ENCODE results near the gene ADAMTSL2. TPM values are rescaled to one million over a fixed set of nuclear protein-coding genes. Genes with fewer than 3 reads are reported as not detected.

The ADAMTSL2 gene
- polyA plus RNA-seq, 2 of the 4 experiments (the other 2 are of a cell fraction): not detected

DNA sequence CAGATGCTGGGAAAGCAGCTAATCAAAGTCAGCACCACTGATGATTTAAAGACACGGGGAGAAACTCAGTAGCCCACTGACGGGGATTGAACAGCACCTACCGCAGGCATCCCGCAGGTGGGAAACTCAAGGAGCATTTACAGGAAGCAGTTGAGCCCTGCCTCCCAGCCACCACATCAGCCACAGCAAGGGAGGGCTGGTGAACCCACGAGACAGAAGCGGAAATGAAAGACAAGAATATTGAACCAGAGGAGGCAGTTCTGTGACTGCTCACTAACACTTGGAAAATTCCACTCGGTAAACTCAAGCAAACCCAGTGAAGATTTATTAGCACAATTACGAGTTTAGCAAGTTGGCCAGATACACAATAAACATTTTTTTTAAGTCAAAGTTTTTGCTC lies 85.3 kb downstream of the ADAMTSL2 start:
- DNase-seq (ENCODE audit: low read depth in 1 of 2, low spot score in 1 of 2): no peak
- Histone ChIP-seq H3K4me1 (no peaks in the 10 kb centered on the region), H3K27ac (no peak overlapping the region), H3K9me3 (peaks cover 7% of the 10 kb centered on the region; the same call in 2 of the 3 replicates), H3K4me2 (no peak overlapping the region), H3K4me3 (no peak overlapping the region)
- no peak for TF ChIP-seq MAFK (IDR thresholded peaks at IDR 0.05; ENCODE audit: partially characterized antibody)
- POLR2A ChIA-PET: no interaction called here
- no peak for ATAC-seq
- no peak for FAIRE-seq
- WGBS (ENCODE audit: missing lambda C conversion rate): 24% methylated on average over 8 of the region's 8 CpGs
- CTCF ChIA-PET: no interaction called here

DNA sequence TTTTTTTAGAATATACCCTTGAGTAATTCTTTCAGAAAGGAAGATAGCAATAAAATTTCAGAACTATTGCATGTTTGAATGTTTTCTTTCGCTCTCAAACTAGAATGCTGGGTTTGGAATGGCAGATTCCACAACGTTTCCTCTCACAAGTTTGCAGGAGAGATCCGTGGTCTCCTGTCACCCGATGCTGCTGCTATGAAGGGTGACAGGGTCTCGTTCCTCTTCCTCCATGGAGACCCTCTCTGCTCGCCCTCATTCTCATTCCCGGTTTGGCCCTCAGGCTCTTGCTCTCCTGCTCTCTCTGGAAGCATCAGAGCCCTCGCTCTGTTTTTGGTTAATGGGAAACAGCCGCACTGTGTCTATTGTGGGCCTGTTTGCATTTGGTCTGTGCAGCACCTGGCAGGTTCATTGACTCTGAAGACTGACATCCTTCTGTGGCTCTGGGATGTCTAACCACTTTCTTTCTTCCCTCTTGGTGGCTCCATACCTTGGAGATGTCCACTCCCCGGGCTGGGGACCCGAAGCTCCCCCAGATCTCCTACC lies 87.3 kb downstream of the ADAMTSL2 start:
- H3K27ac ChIP-seq: no peak overlapping the region
- 7% methylated on average over 11 of the region's 11 CpGs for WGBS (ENCODE audit: missing lambda C conversion rate)
- ChIA-PET CTCF (no interaction called here), POLR2A (no interaction called here)
- no peak for ATAC-seq
- no peak overlapping the region for H3K4me3 ChIP-seq
- H3K4me1 ChIP-seq: no peaks in the 10 kb centered on the region
- no peak for FAIRE-seq
- peaks cover 7% of the 10 kb centered on the region; the same call in 2 of the 3 replicates for H3K9me3 ChIP-seq
- TF ChIP-seq, protein P1, sequence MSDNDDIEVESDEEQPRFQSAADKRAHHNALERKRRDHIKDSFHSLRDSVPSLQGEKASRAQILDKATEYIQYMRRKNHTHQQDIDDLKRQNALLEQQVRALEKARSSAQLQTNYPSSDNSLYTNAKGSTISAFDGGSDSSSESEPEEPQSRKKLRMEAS (IDR thresholded peaks at IDR 0.05): no peak
- no peak for DNase-seq (ENCODE audit: low read depth in 1 of 2, low spot score in 1 of 2)
- no peak overlapping the region for H3K4me2 ChIP-seq

DNA sequence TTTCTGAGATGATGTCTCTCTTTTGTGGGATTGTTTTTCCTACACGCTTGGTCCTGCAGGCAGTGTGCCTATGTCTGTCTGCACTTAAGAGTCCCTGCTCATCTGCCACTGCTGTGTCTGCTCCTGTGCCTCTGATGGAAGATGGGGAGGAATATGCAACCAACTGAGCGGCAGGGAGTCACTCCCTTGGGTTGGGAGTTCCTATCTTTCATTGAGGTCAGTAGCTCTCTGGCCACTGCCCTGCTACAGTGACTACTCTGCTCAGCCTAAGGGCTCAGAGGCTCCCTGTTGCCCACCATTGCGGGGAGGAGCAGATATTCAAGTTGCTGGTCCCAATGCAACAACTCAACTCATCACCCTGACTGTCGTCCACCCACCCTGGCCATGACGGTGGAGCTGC lies 88.1 kb downstream of the ADAMTSL2 start:
- Histone ChIP-seq H3K4me3 (no peak overlapping the region), H3K9me3 (peaks cover 7% of the 10 kb centered on the region; the same call in 2 of the 3 replicates), H3K27ac (no peak overlapping the region), H3K4me2 (no peak overlapping the region), H3K4me1 (no peaks in the 10 kb centered on the region)
- FAIRE-seq: no peak
- ChIA-PET CTCF (no interaction called here), POLR2A (no interaction called here)
- no peak for TF ChIP-seq NPAS2 (CRISPR knock-in tag; IDR thresholded peaks at IDR 0.05; ENCODE audit: borderline replicate concordance)
- no peak for TF ChIP-seq SREBF2 (IDR thresholded peaks at IDR 0.05)
- no peak for TF ChIP-seq POLR2A (IDR thresholded peaks at IDR 0.05; ENCODE audit: low read length)
- TF ChIP-seq NFE2L2 (conservative IDR thresholded peaks at IDR 0.05; ENCODE audit: low read length): no peak
- no peak for TF ChIP-seq POLR2AphosphoS2 (conservative IDR thresholded peaks at IDR 0.05; ENCODE audit: low read length)
- TF ChIP-seq HOXB13 (CRISPR knock-in tag; IDR thresholded peaks at IDR 0.05; ENCODE audit: low read depth): no peak
- TF ChIP-seq MAFK (IDR thresholded peaks at IDR 0.05; ENCODE audit: partially characterized antibody): no peak
- no peak for TF ChIP-seq CBX8 (IDR thresholded peaks at IDR 0.05)
- no peak for TF ChIP-seq RCOR1 (IDR thresholded peaks at IDR 0.05; ENCODE audit: low read depth, low read length)
- TF ChIP-seq FOSL2 (IDR thresholded peaks at IDR 0.05): no peak
- no peak for TF ChIP-seq FOSL2 (CRISPR knock-in tag; IDR thresholded peaks at IDR 0.05)
- TF ChIP-seq TP53 (CRISPR knock-in tag; IDR thresholded peaks at IDR 0.05): no peak
- no peak for TF ChIP-seq USF2 (IDR thresholded peaks at IDR 0.05)
- no peak for TF ChIP-seq SMC3 (IDR thresholded peaks at IDR 0.05)
- TF ChIP-seq HEYL (CRISPR knock-in tag; IDR thresholded peaks at IDR 0.05): no peak
- TF ChIP-seq RFX5 (IDR thresholded peaks at IDR 0.05): no peak
- no peak for TF ChIP-seq GATA3 (IDR thresholded peaks at IDR 0.05; ENCODE audit: borderline replicate concordance)
- TF ChIP-seq CHD2 (IDR thresholded peaks at IDR 0.05; ENCODE audit: low read length, partially characterized antibody): no peak
- TF ChIP-seq EHMT2 (IDR thresholded peaks at IDR 0.05; ENCODE audit: low read depth): no peak
- no peak for TF ChIP-seq CBX2 (IDR thresholded peaks at IDR 0.05; ENCODE audit: borderline replicate concordance, low read depth)
- no peak for TF ChIP-seq PBX3 (IDR thresholded peaks at IDR 0.05)
- no peak for DNase-seq (ENCODE audit: low read depth in 1 of 2, low spot score in 1 of 2)
- WGBS (ENCODE audit: missing lambda C conversion rate): 3% methylated on average over 4 of the region's 5 CpGs
- no peak for ATAC-seq

Other genes starting within 250 kb of the ADAMTSL2 start
- gene SURF6, start 198.5 kb upstream of the ADAMTSL2 start, polyA plus RNA-seq (2011; rRNA removed): 7.1 and 10.5 TPM in 2 replicates
- 23.0 to 26.8 TPM (median 25.1 TPM) in 3 replicates for gene SURF6, start 198.5 kb upstream of the ADAMTSL2 start, polyA plus RNA-seq (2017; fragmentation: RNase III; extraction: RNeasy Plus Mini Kit Qiagen cat#74134 plus additional on column Dnase treatment)
- gene MED22, start 186.6 kb upstream of the ADAMTSL2 start, polyA plus RNA-seq (2011; rRNA removed): 15.7 and 18.4 TPM in 2 replicates
- 20.4 to 22.8 TPM (median 22.0 TPM) in 3 replicates for gene MED22, start 186.6 kb upstream of the ADAMTSL2 start, polyA plus RNA-seq (2017; fragmentation: RNase III; extraction: RNeasy Plus Mini Kit Qiagen cat#74134 plus additional on column Dnase treatment)
- 2,218 and 2,405 TPM in 2 replicates for gene RPL7A, start 186.5 kb upstream of the ADAMTSL2 start, polyA plus RNA-seq (2011; rRNA removed)
- gene RPL7A, start 186.5 kb upstream of the ADAMTSL2 start, polyA plus RNA-seq (2017; fragmentation: RNase III; extraction: RNeasy Plus Mini Kit Qiagen cat#74134 plus additional on column Dnase treatment): 2,511 to 2,766 TPM (median 2,608 TPM) in 3 replicates
- gene SURF1, start 178.2 kb upstream of the ADAMTSL2 start, polyA plus RNA-seq (2011; rRNA removed): 47.5 and 63.0 TPM in 2 replicates
- 25.3 to 28.6 TPM (median 27.7 TPM) in 3 replicates for gene SURF1, start 178.2 kb upstream of the ADAMTSL2 start, polyA plus RNA-seq (2017; fragmentation: RNase III; extraction: RNeasy Plus Mini Kit Qiagen cat#74134 plus additional on column Dnase treatment)
- gene SURF2, start 178.2 kb upstream of the ADAMTSL2 start, polyA plus RNA-seq (2011; rRNA removed): 15.4 and 25.2 TPM in 2 replicates
- gene SURF2, start 178.2 kb upstream of the ADAMTSL2 start, polyA plus RNA-seq (2017; fragmentation: RNase III; extraction: RNeasy Plus Mini Kit Qiagen cat#74134 plus additional on column Dnase treatment): 34.9 to 36.9 TPM (median 35.6 TPM) in 3 replicates
- 169 and 174 TPM in 2 replicates for gene SURF4, start 158.6 kb upstream of the ADAMTSL2 start, polyA plus RNA-seq (2011; rRNA removed)
- 140 to 159 TPM (median 158 TPM) in 3 replicates for gene SURF4, start 158.6 kb upstream of the ADAMTSL2 start, polyA plus RNA-seq (2017; fragmentation: RNase III; extraction: RNeasy Plus Mini Kit Qiagen cat#74134 plus additional on column Dnase treatment)
- gene STKLD1, start 158.3 kb upstream of the ADAMTSL2 start, polyA plus RNA-seq (2011; rRNA removed): 1.1 and 1.6 TPM in 2 replicates
- 0.29 to 1.4 TPM (median 1.2 TPM) in 3 replicates for gene STKLD1, start 158.3 kb upstream of the ADAMTSL2 start, polyA plus RNA-seq (2017; fragmentation: RNase III; extraction: RNeasy Plus Mini Kit Qiagen cat#74134 plus additional on column Dnase treatment)
- gene REXO4, start 116.7 kb upstream of the ADAMTSL2 start, polyA plus RNA-seq (2011; rRNA removed): 20.6 and 25.8 TPM in 2 replicates
- 30.3 to 31.7 TPM (median 31.0 TPM) in 3 replicates for gene REXO4, start 116.7 kb upstream of the ADAMTSL2 start, polyA plus RNA-seq (2017; fragmentation: RNase III; extraction: RNeasy Plus Mini Kit Qiagen cat#74134 plus additional on column Dnase treatment)
- 0.80 and 1.2 TPM in 2 replicates for gene ADAMTS13, start 112.3 kb upstream of the ADAMTSL2 start, polyA plus RNA-seq (2011; rRNA removed)
- 0.94 to 1.7 TPM (median 0.98 TPM) in 3 replicates for gene ADAMTS13, start 112.3 kb upstream of the ADAMTSL2 start, polyA plus RNA-seq (2017; fragmentation: RNase III; extraction: RNeasy Plus Mini Kit Qiagen cat#74134 plus additional on column Dnase treatment)
- gene CACFD1, start 74.7 kb upstream of the ADAMTSL2 start, polyA plus RNA-seq (2011; rRNA removed): 6.2 and 8.0 TPM in 2 replicates
- 3.1 to 5.2 TPM (median 5.0 TPM) in 3 replicates for gene CACFD1, start 74.7 kb upstream of the ADAMTSL2 start, polyA plus RNA-seq (2017; fragmentation: RNase III; extraction: RNeasy Plus Mini Kit Qiagen cat#74134 plus additional on column Dnase treatment)
- gene SLC2A6, start 55.6 kb upstream of the ADAMTSL2 start, polyA plus RNA-seq (2011; rRNA removed): 3.7 and 4.6 TPM in 2 replicates
- gene SLC2A6, start 55.6 kb upstream of the ADAMTSL2 start, polyA plus RNA-seq (2017; fragmentation: RNase III; extraction: RNeasy Plus Mini Kit Qiagen cat#74134 plus additional on column Dnase treatment): 15.4 to 21.2 TPM (median 20.5 TPM) in 3 replicates
- not detected in 2 replicates for gene MYMK, start 9.7 kb upstream of the ADAMTSL2 start, polyA plus RNA-seq (2011; rRNA removed)
- not detected in 3 replicates for gene MYMK, start 9.7 kb upstream of the ADAMTSL2 start, polyA plus RNA-seq (2017; fragmentation: RNase III; extraction: RNeasy Plus Mini Kit Qiagen cat#74134 plus additional on column Dnase treatment)
- gene FAM163B, start 74.7 kb downstream of the ADAMTSL2 start, polyA plus RNA-seq (2011; rRNA removed): not detected in 2 replicates
- gene FAM163B, start 74.7 kb downstream of the ADAMTSL2 start, polyA plus RNA-seq (2017; fragmentation: RNase III; extraction: RNeasy Plus Mini Kit Qiagen cat#74134 plus additional on column Dnase treatment): not detected in 3 replicates
- not detected in 2 replicates for gene DBH, start 101.7 kb downstream of the ADAMTSL2 start, polyA plus RNA-seq (2011; rRNA removed)
- not detected in 3 replicates for gene DBH, start 101.7 kb downstream of the ADAMTSL2 start, polyA plus RNA-seq (2017; fragmentation: RNase III; extraction: RNeasy Plus Mini Kit Qiagen cat#74134 plus additional on column Dnase treatment)
- 0.08 and 0.09 TPM in 2 replicates for gene SARDH, start 203.6 kb downstream of the ADAMTSL2 start, polyA plus RNA-seq (2011; rRNA removed)
- gene SARDH, start 203.6 kb downstream of the ADAMTSL2 start, polyA plus RNA-seq (2017; fragmentation: RNase III; extraction: RNeasy Plus Mini Kit Qiagen cat#74134 plus additional on column Dnase treatment): 0.05 TPM in 1 of 3 replicates, not detected in the others